Mucosa of stomach (tissue), 1 donor: Measurements from ENCODE around the gene TMTC3.

Experiments
- H3K27me3 ChIP-seq: one replicate; pipeline ENCODE4 v1.7.0; 2013; ENCODE audit warnings: mild to moderate bottlenecking, low read length; ENCODE audit not compliant: control insufficient read depth, insufficient read depth
- H3K36me3 ChIP-seq: one replicate; pipeline ENCODE4 v1.7.0; 2013; ENCODE audit warnings: low read length; ENCODE audit not compliant: control insufficient read depth, insufficient read depth
- H3K4me1 ChIP-seq: one replicate; pipeline ENCODE4 v1.7.0; 2013; ENCODE audit warnings: mild to moderate bottlenecking, low read length; ENCODE audit not compliant: control insufficient read depth, insufficient read depth
- H3K4me3 ChIP-seq: one replicate; pipeline ENCODE4 v1.7.0; 2013; ENCODE audit warnings: low read length
- H3K9ac ChIP-seq: one replicate; pipeline ENCODE4 v1.7.0; 2013; ENCODE audit warnings: mild to moderate bottlenecking, low read length, moderate library complexity
- H3K9me3 ChIP-seq: one replicate; pipeline ENCODE4 v1.7.0; 2013; ENCODE audit warnings: mild to moderate bottlenecking, low read length, moderate library complexity; ENCODE audit not compliant: control insufficient read depth
- donor health status: Pancreatic carcinoma.

TMTC3 gene

GRCh38 chr12:88235183-88235833, 93.2 kb downstream of the TMTC3 start:
- Histone ChIP-seq H3K9ac (no peak overlapping the region), H3K36me3 (no peaks in the 10 kb centered on the region), H3K27me3 (no peaks in the 10 kb centered on the region), H3K9me3 (no peaks in the 10 kb centered on the region), H3K4me3 (no peak overlapping the region), H3K4me1 (no peaks in the 10 kb centered on the region)

DNA sequence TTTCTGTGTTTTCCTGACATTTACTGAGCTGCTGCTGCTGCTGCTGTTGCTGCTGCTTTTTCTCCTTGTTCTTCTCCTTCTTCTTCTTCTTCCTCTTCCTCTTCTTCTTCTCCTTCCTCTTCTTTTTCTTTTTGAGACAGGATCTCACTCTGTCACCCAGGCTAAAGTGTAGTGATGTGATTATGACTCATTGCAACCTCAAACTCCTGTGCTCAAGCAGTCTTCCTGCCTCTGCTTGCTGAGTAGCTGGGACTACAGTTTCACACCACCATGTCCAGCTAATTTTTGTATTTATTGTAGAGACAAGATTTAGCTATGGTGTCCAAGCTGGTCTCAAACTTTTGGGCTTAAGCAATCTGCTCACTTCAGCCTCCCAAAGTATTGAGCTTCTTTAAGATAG, 95.8 kb downstream of the TMTC3 start:
- Histone ChIP-seq H3K36me3 (no peaks in the 10 kb centered on the region), H3K4me1 (no peaks in the 10 kb centered on the region), H3K9ac (no peak overlapping the region), H3K9me3 (no peaks in the 10 kb centered on the region), H3K27me3 (no peaks in the 10 kb centered on the region), H3K4me3 (no peak overlapping the region)

GRCh38 chr12:88238406-88238805, 96.3 kb downstream of the TMTC3 start:
- Histone ChIP-seq H3K9me3 (no peaks in the 10 kb centered on the region), H3K36me3 (no peaks in the 10 kb centered on the region), H3K27me3 (no peaks in the 10 kb centered on the region), H3K9ac (no peak overlapping the region), H3K4me1 (no peaks in the 10 kb centered on the region), H3K4me3 (no peak overlapping the region)

DNA sequence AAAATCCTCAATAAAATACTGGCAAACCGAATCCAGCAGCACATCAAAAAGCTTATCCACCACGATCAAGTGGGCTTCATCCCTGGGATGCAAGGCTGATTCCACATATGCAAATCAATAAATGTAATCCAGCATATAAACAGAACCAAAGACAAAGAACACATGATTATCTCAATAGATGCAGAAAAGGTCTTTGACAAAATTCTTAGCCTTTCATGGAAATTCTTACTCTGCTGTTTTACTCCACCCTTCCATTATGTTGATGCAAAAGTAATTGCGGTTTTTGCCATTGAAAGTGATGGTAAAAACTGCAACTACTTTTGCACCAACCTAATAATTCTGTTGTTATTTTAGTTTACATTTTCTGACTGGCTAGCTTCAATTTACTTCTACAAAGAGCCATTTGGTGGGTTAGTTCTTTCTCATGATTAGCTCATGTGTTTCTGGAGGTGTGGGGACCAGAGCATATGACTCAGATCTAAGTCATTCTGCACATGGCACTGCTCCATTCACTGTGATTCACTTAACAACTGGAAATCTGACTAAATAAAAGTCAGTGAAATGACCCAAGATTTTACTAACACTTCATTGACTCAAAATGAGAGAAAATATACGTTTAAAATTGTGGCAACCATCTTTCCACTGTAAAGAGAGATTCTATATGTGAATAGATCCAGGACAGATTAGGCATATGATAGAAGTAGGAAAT, 99.9 kb downstream of the TMTC3 start:
- H3K36me3 ChIP-seq: no peaks in the 10 kb centered on the region
- H3K4me1 ChIP-seq: no peaks in the 10 kb centered on the region
- no peak overlapping the region for H3K4me3 ChIP-seq
- H3K27me3 ChIP-seq: no peaks in the 10 kb centered on the region
- H3K9ac ChIP-seq: no peak overlapping the region
- no peaks in the 10 kb centered on the region for H3K9me3 ChIP-seq

DNA sequence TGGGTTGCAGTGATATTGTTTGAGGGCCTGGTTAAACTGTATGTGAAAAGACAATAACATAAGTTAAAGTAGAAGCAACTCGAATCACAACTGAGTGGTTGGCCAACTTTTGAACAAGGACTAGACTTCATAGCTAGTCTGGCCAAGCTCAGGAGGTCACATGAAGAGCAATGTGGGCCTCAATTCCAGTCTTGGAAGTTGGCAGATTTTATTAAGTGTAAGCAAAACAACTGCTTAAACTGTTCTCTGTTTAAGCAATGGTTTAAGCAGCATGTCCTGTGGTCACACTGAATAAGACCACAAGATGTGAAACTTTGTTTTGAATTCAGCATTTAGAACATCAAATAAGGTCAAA, 100.4 kb downstream of the TMTC3 start:
- Histone ChIP-seq H3K9ac (no peak overlapping the region), H3K4me1 (no peaks in the 10 kb centered on the region), H3K36me3 (no peaks in the 10 kb centered on the region), H3K9me3 (no peaks in the 10 kb centered on the region), H3K4me3 (no peak overlapping the region), H3K27me3 (no peaks in the 10 kb centered on the region)

GRCh38 chr12:88242939-88243338, 100.8 kb downstream of the TMTC3 start:
- no peaks in the 10 kb centered on the region for H3K36me3 ChIP-seq
- no peaks in the 10 kb centered on the region for H3K27me3 ChIP-seq
- no peak overlapping the region for H3K9ac ChIP-seq
- H3K4me3 ChIP-seq: no peak overlapping the region
- H3K9me3 ChIP-seq: no peaks in the 10 kb centered on the region
- no peaks in the 10 kb centered on the region for H3K4me1 ChIP-seq

- H3K9ac ChIP-seq: no peak overlapping the region
- no peaks in the 10 kb centered on the region for H3K4me1 ChIP-seq
- no peaks in the 10 kb centered on the region for H3K36me3 ChIP-seq
- H3K4me3 ChIP-seq: no peak overlapping the region
- H3K27me3 ChIP-seq: no peaks in the 10 kb centered on the region
- no peaks in the 10 kb centered on the region for H3K9me3 ChIP-seq
These were observed 101.9 kb downstream of the TMTC3 start for GRCh38 chr12:88243982-88244381.

DNA sequence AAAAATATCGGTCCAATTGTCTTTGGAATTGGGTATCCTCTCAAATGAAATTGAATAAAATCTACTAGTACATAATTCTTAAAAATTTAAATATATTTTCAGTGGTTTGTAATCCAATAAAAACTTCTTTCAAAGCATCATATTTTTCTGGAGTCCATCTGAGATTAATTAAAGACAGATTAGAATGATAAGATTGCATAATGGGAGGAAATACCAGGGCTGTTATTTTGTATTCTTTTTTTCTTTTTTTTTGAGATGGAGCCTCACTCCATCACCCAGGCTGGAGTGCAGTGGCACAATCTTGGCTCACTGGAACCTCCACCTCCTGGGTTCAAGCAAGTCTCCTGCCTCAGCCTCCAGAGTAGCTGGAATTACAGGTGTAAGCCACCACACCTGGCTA, 103.8 kb downstream of the TMTC3 start:
- Histone ChIP-seq H3K9me3 (no peaks in the 10 kb centered on the region), H3K9ac (no peak overlapping the region), H3K27me3 (no peaks in the 10 kb centered on the region), H3K36me3 (no peaks in the 10 kb centered on the region), H3K4me3 (no peak overlapping the region), H3K4me1 (no peaks in the 10 kb centered on the region)

- no peaks in the 10 kb centered on the region for H3K9me3 ChIP-seq
- H3K4me1 ChIP-seq: no peaks in the 10 kb centered on the region
- H3K27me3 ChIP-seq: no peaks in the 10 kb centered on the region
- no peaks in the 10 kb centered on the region for H3K36me3 ChIP-seq
- H3K9ac ChIP-seq: no peak overlapping the region
- H3K4me3 ChIP-seq: no peak overlapping the region
These were observed 105.1 kb downstream of the TMTC3 start for GRCh38 chr12:88247241-88247643.

DNA sequence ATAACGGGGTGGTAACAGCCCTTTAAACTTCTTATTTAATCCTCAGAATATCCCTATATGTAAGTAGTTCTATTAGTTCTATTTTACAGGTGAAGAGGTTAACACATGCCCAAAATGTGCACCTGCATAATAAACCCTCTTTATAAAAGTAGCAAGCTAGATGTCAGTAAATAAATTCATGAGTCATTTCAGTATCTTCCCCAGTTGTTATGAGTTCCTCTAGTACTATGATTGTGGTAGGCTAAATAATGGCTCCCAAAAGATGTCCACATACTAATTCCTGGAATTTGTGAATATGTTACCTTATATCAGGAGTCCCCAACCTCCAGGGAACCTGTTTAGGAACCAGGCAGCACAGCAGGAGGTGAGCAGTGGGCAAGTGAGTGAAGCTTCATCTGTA, 106.5 kb downstream of the TMTC3 start:
- H3K36me3 ChIP-seq: no peaks in the 10 kb centered on the region
- no peak overlapping the region for H3K9ac ChIP-seq
- H3K27me3 ChIP-seq: no peaks in the 10 kb centered on the region
- no peaks in the 10 kb centered on the region for H3K9me3 ChIP-seq
- no peaks in the 10 kb centered on the region for H3K4me1 ChIP-seq
- no peak overlapping the region for H3K4me3 ChIP-seq
